B cell (primary cell): ENCODE results near the gene CPM. TPM values are rescaled to one million over a fixed set of nuclear protein-coding genes. Genes with fewer than 3 reads are reported as not detected.

ENCODE experiments used
- ATAC-seq: fragments of 200-7000 bp; cut with Tn5 transposase; one replicate; pipeline ENCODE4 v1.10.0; 2021; ENCODE audit warnings: low read depth, mild to moderate bottlenecking, moderate number of reproducible peaks, moderate library complexity
- CTCF ChIA-PET: fragments of 350-600 bp; sonication (Branson Sonifier 250); formaldehyde crosslinking; loops from one replicate; lab custom pipeline; 2021; ENCODE audit warnings: antibody characterized with exemption, inconsistent platforms; lab: Charles Lee
- POLR2A ChIA-PET: fragments of 350-600 bp; sonication (Branson Sonifier 250); formaldehyde crosslinking; loops from one replicate; lab custom pipeline; 2021; ENCODE audit warnings: antibody characterized with exemption; lab: Charles Lee
- DNase-seq: peaks from one replicate; pipeline ENCODE4 v3.0.0; 2013
- H2AFZ ChIP-seq: 2 replicates; pipeline ENCODE4 v1.6.1; 2012; ENCODE audit warnings: mild to moderate bottlenecking, low read depth, low read length; ENCODE audit not compliant: insufficient read depth, poor library complexity, severe bottlenecking
- H3K27ac ChIP-seq, 2 donors: 1 replicate in 1 of 2; 2 replicates in 1 of 2; pipeline ENCODE4 v1.5.1; 2012 to 2013; ENCODE audit warnings: low read length in 2 of 2, mild to moderate bottlenecking in 2 of 2, moderate library complexity in 1 of 2
- H3K27me3 ChIP-seq, 4 experiments: fragments of 200-600 bp in 1 of 4; sonication (generic) in 1 of 4; replicated peaks in 1 of 4; 1 replicate in 2 of 4; 2 replicates in 2 of 4; pipeline versions ENCODE4 v1.6.1 to v1.7.0; 2013 to 2016; ENCODE audit warnings: low read length in 3 of 4, mild to moderate bottlenecking in 2 of 4, mixed read lengths in 1 of 4, moderate library complexity in 1 of 4; ENCODE audit not compliant: insufficient read depth in 4 of 4, control insufficient read depth in 3 of 4; ENCODE audit errors: control extremely low read depth in 1 of 4
- H3K36me3 ChIP-seq, 2 experiments: replicated peaks in 1 of 2; 1 replicate in 1 of 2; 2 replicates in 1 of 2; pipeline versions ENCODE4 v1.6.1 to v1.7.1; 2013; ENCODE audit warnings: low read length in 1 of 2; ENCODE audit not compliant: insufficient read depth in 2 of 2, control insufficient read depth in 1 of 2; ENCODE audit errors: control extremely low read depth in 1 of 2, extremely low read depth in 1 of 2
- H3K4me1 ChIP-seq, 2 donors: fragments of 200-600 bp in 1 of 2; sonication (generic) in 1 of 2; 1 replicate in 1 of 2; 2 replicates in 1 of 2; pipeline versions ENCODE4 v1.5.1 to v1.6.1; 2013 to 2017; ENCODE audit warnings: low read length in 2 of 2; ENCODE audit not compliant: control insufficient read depth in 2 of 2, insufficient read depth in 2 of 2
- H3K4me2 ChIP-seq: replicated peaks from 2 replicates; pipeline ENCODE3; 2012; ENCODE audit warnings: mild to moderate bottlenecking, low read depth, low read length; ENCODE audit not compliant: poor library complexity, severe bottlenecking
- H3K4me3 ChIP-seq, 5 experiments: fragments of 200-600 bp in 1 of 5; sonication (generic) in 1 of 5; 1 replicate in 3 of 5; 2 replicates in 2 of 5; pipeline versions ENCODE4 v1.5.1 to v1.7.0; 2011 to 2016; ENCODE audit warnings: low read length in 4 of 5, mild to moderate bottlenecking in 4 of 5, low read depth in 2 of 5, control low read depth in 1 of 5, moderate library complexity in 1 of 5; ENCODE audit not compliant: insufficient read depth in 1 of 5; ENCODE audit errors: control extremely low read depth in 1 of 5, extremely low read depth in 1 of 5
- H3K79me2 ChIP-seq: fragments of 200-600 bp; sonication (generic); one replicate; pipeline ENCODE4 v1.6.0; 2016; ENCODE audit warnings: low read length; ENCODE audit not compliant: control insufficient read depth, insufficient read depth
- H3K9ac ChIP-seq: fragments of 200-600 bp; sonication (generic); 2 replicates; pipeline ENCODE4 v1.6.1; 2017; ENCODE audit warnings: mild to moderate bottlenecking, low read length, moderate library complexity
- H3K9me3 ChIP-seq, 3 donors: one replicate each; pipeline versions ENCODE4 v1.6.1 to v1.7.1; 2013; ENCODE audit warnings: low read length in 2 of 3; ENCODE audit not compliant: control insufficient read depth in 2 of 3, insufficient read depth in 1 of 3; ENCODE audit errors: control extremely low read depth in 1 of 3
- H4K20me1 ChIP-seq: 2 replicates; pipeline ENCODE4 v1.6.0; 2012; ENCODE audit warnings: mild to moderate bottlenecking, low read length; ENCODE audit not compliant: insufficient read depth, control insufficient read depth, poor library complexity, severe bottlenecking
- H3K27ac Mint-ChIP-seq: one replicate; pipeline ENCODE4 v1.8.0; 2021; ENCODE audit warnings: mixed read lengths
- H3K27me3 Mint-ChIP-seq: one replicate; pipeline ENCODE4 v1.8.0; 2021; ENCODE audit warnings: mixed read lengths
- H3K4me1 Mint-ChIP-seq: one replicate; pipeline ENCODE4 v1.8.0; 2021; ENCODE audit warnings: mixed read lengths
- H3K4me3 Mint-ChIP-seq: one replicate; pipeline ENCODE4 v1.8.0; 2021; ENCODE audit warnings: mixed read lengths
- H3K9me3 Mint-ChIP-seq: one replicate; pipeline ENCODE4 v1.8.0; 2022; ENCODE audit warnings: mixed read lengths; ENCODE audit not compliant: insufficient read depth
- CTCF ChIP-seq: fragments of 200-600 bp; IDR thresholded peaks from one replicate; pipeline ENCODE4 v1.8.0; 2022; ENCODE audit warnings: antibody characterized with exemption, mild to moderate bottlenecking
- EZH2 ChIP-seq: IDR thresholded peaks from 2 replicates; pipeline ENCODE4 v1.6.1; 2012; ENCODE audit warnings: borderline replicate concordance, low read depth, mild to moderate bottlenecking, moderate library complexity, low read length; ENCODE audit not compliant: insufficient read depth, poor library complexity, severe bottlenecking
- WGBS: methylation state at CpG from one replicate; pipeline ENCODE4 v1.1.5; 2013; ENCODE audit warnings: missing lambda C conversion rate; ENCODE audit not compliant: insufficient coverage; 5-methylcytosine and 5-hydroxymethylcytosine counted together
- intact Hi-C: fragments of 100-400 bp; cut with micrococcal nuclease; formaldehyde crosslinking; loops from one replicate; pipeline ENCODE4 v1.10.0; 2022
- polyA plus RNA-seq: library from polyadenylated mRNA; depleted of rRNA; stranded (reverse); fragments of >200 nt; gene quantifications from 2 replicates; pipeline ENCODE4 v1.2.3, GENCODE V29; 2012
- total RNA-seq, 2 donors: library from RNA; stranded (reverse); fragments of 120-200 nt in 1 of 2; gene quantifications; 1 replicate in 1 of 2; 2 replicates in 1 of 2; pipeline versions ENCODE4 v1.2.3 to v1.2.4, GENCODE V29; 2013 to 2022

Gene CPM
- total and polyA plus RNA-seq, 2 donors (not counting 1 experiment from before 2014, with no cell fraction given) = 1.2 to 5.0 TPM

DNA sequence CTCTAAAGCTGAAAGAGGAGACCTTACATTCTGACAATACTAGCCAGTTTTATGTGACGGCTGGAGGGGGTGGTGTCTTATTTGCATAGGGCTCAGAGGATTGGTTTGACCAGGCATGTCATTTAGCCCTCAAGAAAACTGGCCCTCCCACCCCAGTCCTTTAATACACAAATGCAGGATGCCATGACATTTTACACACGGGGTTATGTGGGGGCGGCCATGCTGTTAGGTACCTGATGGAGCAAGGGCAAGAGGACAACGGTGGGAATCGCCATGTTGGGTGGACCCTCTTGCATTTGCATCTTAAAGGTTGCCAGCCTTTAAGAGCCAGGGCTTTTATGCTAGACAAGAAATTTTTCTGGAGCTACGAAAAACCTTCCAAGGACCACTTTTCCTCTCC is 101.7 kb downstream of the CPM start:
- TF ChIP-seq CTCF = no peak
- no peak for TF ChIP-seq EZH2
- intact Hi-C loops = no loop called here
- Histone ChIP-seq H3K9ac (no peak overlapping the region), H4K20me1 (peaks cover 10% of the 10 kb centered on the region), H3K27me3 (no peaks in the 10 kb centered on the region), H3K4me3 (no peak overlapping the region), H3K79me2 (peaks cover 14% of the 10 kb centered on the region), H2AFZ (no peak overlapping the region), H3K9me3 (no peaks in the 10 kb centered on the region), H3K27ac (no peak overlapping the region), H3K36me3 (peaks cover 13 to 53% of the 10 kb centered on the region in 2 experiments), H3K4me1 (no peaks in the 10 kb centered on the region), H3K4me2 (no peak overlapping the region)
- CTCF ChIA-PET = interaction anchor here (0.6 to 3.4 kb wide), 9 partner anchors 9 to 423 kb away, joined by 3 to 32 read pairs (median 5); no protein-coding TSS in a partner anchor
- no peak for ATAC-seq
- H3K27me3 Mint-ChIP-seq = no peaks in the 10 kb centered on the region
- H3K4me3 Mint-ChIP-seq = no peak overlapping the region
- DNase-seq = no peak
- H3K9me3 Mint-ChIP-seq = no peaks in the 10 kb centered on the region
- WGBS = 100% methylated on average over 2 of the region's 6 CpGs
- POLR2A ChIA-PET = no interaction called here
- no peak overlapping the region for H3K27ac Mint-ChIP-seq
- H3K4me1 Mint-ChIP-seq = peaks cover 5% of the 10 kb centered on the region

- no peak overlapping the region for H2AFZ ChIP-seq
- no peak overlapping the region for H3K4me2 ChIP-seq
- H3K9ac ChIP-seq = no peak overlapping the region
- no peak overlapping the region for H3K4me3 ChIP-seq
- H4K20me1 ChIP-seq = peaks cover 10% of the 10 kb centered on the region
- 100% methylated on average over 1 of the region's 7 CpGs for WGBS
- Mint-ChIP-seq H3K27me3 (no peaks in the 10 kb centered on the region), H3K4me3 (no peak overlapping the region), H3K27ac (no peak overlapping the region), H3K9me3 (no peaks in the 10 kb centered on the region), H3K4me1 (peaks cover 5% of the 10 kb centered on the region)
- H3K27ac ChIP-seq = no peak overlapping the region
- peaks cover 11% of the 10 kb centered on the region for H3K79me2 ChIP-seq
- intact Hi-C loops = no loop called here
- H3K27me3 ChIP-seq = no peaks in the 10 kb centered on the region
- POLR2A ChIA-PET = no interaction called here
- no peak for TF ChIP-seq EZH2
- TF ChIP-seq CTCF = no peak
- ATAC-seq = no peak
- no peaks in the 10 kb centered on the region for H3K9me3 ChIP-seq
- H3K4me1 ChIP-seq = no peaks in the 10 kb centered on the region
- DNase-seq = no peak
- H3K36me3 ChIP-seq = peaks cover 5 to 55% of the 10 kb centered on the region in 2 experiments
- CTCF ChIA-PET = interaction anchor here (1.2 to 2.3 kb wide), 3 partner anchors 12 to 243 kb away, joined by 3 to 16 read pairs (median 5); partner anchors contain the start of gene MDM2
Observed at GRCh38 chr12:68828672-68829068, 104.3 kb downstream of the CPM start.
